Suppressor macrophage treated with lipopolysaccharide for 4 hours (primary cell): ENCODE results near the gene TK1.
A peak's percentile ranks its signal among the peaks of the same experiment; 100 is the strongest.
"Not testable (repeated sequence)": the region's sequence is repeated elsewhere in the genome, so short reads cannot be mapped to it uniquely, and the experiment has no call there.

ENCODE experiments used
- DNase-seq: peaks from one replicate; pipeline ENCODE4 v3.0.0-alpha.2; 2020

Gene TK1

DNA sequence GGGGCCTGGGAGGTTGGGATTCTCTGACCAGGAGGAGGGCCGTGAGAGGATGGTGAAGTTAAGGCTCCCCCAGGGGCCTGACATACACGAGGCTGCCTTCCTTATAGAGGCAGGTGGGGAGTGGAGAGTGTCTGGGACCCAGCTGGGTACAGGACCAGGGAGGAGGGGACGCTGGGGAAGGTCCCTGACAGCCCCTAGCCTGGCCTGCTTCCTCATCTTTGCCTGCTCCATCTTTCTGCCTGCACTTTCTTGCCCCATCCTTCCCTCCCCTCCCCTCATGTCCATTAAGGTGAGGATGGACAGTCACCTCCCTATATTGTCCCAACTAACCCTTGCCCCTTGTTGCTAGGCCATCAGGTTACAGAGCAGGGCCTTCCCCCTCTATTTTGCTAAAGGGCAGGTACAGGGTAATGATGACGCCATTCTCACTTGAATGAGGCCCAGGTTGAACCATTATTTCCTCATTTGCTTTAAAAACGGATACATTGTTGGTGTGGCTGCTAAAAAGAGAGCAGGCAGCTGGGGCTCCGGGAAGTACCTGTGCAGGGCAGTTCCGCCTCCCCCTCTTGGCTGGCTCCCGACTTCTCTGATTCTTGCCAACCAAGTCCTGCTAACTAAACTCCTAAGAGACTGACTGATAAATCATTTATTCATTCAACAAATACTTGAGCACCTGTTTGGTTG, 39.4 kb downstream of the TK1 start:
- no peak for DNase-seq

DNA sequence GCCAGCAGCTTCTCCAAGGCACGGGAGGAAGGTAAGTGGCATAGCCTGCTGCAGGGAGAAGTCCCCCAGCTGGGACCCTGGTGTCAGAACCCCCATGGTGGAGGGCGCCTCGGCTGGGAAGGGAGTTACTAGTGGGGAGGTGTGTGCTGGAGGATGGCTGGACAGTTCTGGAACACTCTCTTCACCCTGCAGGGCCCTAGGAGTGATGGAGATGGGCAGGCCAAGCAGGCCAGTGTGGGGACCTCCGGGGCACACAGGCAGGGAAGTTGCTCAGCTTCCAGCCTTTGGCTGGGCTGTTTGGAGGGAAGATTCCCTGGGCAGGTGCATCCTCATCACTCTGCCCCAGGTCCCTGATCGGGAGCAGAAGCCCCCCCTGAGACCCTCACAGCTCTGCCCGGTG, 40.0 kb downstream of the TK1 start:
- no peak for DNase-seq

DNA sequence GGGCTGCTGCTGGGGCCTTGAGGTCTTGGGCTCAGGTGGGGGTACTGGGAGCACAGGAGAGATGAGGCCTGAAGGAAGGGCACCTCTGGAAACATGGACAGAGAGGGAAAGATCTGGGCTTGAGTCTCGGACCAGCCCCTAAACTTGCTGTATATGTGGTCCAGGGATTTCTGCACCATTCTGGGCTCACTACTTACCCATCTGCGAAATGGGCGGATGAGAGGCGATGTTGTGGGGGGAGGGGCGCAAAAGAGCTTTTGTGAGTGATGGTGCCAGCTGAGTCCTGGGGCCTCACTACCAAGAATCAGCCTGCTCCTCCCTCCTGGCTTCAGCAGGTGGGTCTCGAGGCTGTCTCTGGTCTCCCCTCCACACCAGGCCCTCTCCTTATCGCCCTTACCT, 40.4 kb downstream of the TK1 start:
- no peak for DNase-seq

- DNase-seq, result no peak
Observed at GRCh38 chr17:78144736-78145641, 41.9 kb downstream of the TK1 start.

DNA sequence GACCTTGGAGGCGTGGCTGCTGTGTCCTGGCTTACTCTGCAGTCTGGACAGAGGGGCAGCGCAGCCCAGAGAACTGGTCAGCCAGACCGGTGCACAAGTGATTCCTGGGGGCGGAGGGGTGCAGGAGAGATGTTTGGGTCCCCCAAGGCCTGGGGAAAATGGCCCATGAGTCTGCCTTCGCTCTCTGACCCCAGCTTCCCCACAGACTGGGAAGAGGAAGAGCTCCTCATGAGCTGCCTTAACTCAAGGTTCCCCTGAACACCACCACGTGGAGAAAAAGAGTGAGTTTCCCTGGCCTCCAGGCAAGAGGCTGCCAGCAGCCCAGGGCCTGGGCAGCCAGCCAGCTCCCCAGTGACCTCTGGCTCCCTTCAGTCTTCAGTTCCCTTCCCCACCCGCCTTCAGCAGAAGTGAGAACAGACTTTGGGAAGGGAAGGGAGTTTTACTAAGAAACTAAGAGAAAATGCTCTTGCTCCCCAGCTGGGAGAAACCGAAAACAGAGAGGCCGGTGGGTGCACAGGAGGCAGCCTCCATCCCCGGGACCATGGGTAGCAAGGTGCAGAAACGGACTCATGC, 42.6 kb downstream of the TK1 start:
- DNase-seq, result peak; percentile 98

- no peak for DNase-seq
Observed at GRCh38 chr17:78143214-78144146, 43.4 kb downstream of the TK1 start.

- peak; percentile 57 for DNase-seq
Observed at GRCh38 chr17:78142119-78142861, 44.6 kb downstream of the TK1 start.

DNA sequence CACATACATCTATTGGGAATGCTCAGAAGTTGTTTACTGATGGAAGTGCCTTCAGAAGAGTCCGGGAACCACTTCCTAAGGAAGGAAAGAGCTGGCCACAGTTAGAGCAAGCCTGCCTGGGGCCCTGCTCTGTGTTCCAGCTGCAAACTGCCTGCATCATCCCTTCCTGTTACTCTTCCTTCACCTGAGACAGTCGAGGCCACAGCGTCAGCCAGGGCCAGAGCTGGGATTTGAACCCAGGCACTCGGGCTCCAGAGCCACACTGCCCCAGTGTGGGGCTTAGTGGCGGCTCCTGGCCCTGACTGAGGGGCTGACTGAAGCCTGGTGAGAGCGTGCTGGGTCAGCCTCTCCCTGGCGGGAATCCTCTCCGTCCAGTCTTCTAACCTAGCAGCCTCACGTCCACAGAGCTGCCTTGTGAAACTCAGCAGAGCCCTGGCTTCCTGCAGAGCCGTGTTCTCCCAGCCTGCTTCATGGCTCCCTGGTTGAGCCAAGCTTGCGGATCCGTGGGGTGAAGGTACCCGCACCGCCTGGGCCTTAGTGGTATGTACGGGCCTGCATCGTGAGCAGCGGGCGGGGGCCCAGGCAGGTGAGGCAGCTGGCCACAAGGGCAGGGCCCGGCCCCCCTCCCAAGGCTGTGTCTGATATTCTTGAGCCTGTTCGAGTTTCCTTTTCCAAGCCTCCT, 45.3 kb downstream of the TK1 start:
- DNase-seq, result no peak

- peak; percentile 98 for DNase-seq
Observed at GRCh38 chr17:78140169-78141051, 46.4 kb downstream of the TK1 start.

DNA sequence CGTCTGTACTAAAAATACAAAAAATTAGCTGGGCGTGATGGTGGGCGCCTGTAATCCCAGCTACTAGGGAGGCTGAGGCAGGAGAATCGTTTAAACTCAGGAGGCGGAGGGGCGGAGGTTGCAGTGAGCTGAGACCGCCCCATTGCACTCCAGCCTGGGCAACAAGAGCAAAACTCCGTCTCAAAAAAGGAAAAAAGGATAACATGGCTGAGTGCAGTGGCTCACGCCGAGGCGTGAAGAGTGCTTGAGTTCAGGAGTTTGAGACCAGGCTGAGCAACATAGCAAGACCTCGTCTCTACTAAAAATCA, 47.0 kb downstream of the TK1 start:
- DNase-seq, result not testable (repeated sequence)

GRCh38 chr17:78138204-78139060, 48.4 kb downstream of the TK1 start:
- no peak for DNase-seq

GRCh38 chr17:78137392-78138203, 49.3 kb downstream of the TK1 start:
- DNase-seq, result no peak

DNA sequence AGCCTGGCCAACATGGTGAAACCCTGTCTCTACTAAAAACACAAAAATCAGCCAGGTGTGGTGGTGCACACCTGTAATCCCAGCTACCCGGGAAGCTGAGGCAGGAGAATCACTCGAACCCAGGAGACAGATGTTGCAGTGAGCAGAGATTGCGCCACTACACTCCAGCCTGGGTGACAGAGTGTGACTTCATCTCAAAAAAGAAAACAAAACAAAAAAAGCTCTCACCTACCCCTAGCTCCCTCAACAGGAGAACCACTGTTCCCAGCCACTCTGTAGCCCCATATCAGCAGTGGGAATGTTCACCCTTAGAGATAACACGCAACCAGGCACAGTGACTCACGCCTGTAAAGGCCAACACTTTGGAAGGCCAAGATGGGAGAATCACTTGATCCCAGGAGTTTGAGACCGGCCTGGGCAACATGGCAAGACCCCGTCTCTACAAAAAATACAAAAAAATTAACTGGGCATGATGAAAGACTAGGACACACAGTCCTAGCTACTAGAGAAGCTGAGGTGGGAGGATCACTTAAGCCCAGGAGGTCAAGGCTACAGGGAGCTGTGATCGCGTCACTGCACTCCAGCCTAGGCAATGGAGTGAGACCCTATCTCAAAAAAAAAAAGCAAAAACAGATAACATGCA, 50.9 kb downstream of the TK1 start:
- no peak for DNase-seq

DNA sequence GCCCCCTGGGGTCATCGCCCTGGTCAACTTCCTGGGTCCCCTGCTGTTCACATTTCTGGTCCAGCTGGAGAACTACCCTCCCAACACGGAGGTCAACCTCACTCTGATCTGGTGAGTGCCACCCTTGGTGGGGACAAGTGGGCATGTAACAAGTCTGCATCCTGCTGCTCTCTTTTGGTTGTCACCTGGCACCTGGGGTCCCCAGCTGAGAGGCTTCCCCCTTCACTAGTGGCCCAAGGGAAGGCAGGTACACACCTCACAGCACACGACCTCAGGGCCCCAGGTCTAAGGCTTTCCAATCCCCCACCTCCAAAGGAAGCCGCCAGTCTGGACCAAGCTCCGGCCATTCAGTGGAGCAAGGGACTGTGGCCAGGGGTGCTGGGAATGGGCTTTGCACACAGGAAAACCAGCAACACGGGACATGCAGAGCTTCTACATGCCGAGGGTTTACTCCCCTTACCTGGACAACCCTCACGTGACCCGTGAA, 51.9 kb downstream of the TK1 start:
- no peak for DNase-seq

- peak; percentile 51 for DNase-seq
Observed at GRCh38 chr17:78133971-78134898, 52.6 kb downstream of the TK1 start.

- DNase-seq, result no peak
Observed at GRCh38 chr17:78133179-78133951, 53.5 kb downstream of the TK1 start.
